ENCODE data around the gene PAFAH1B1. TPM values are rescaled to one million over a fixed set of nuclear protein-coding genes. Genes with fewer than 3 reads are reported as not detected.

PAFAH1B1 gene
- polyA plus RNA-seq, 1 donor: 182 TPM

- DNase-seq: no peak
Observed at GRCh38 chr17:2701161-2701995, 107.9 kb downstream of the PAFAH1B1 start.

GRCh38 chr17:2701996-2702741 is 108.7 kb downstream of the PAFAH1B1 start:
- DNase-seq: no peak

DNA sequence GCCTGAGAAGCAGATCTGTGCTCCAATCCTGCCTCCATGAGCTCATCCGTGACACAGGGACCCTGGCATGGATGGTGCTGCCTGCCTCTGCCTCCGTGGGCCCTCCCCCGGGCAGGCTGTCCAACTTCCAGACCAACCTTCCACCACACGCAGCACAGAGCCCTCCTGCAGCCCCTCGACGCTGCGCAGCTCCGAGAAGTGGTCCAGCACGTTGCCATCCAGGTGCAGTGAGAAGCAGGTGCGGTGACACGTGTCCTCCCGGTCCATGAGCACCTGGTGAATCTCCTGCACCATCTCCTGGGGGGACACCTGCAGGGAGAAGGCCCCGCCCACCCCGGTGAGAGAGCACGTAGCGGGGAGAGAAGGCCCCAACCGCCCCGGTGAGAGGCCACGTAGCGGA is 109.7 kb downstream of the PAFAH1B1 start:
- no peak for DNase-seq

GRCh38 chr17:2703606-2704005 is 110.2 kb downstream of the PAFAH1B1 start:
- DNase-seq: no peak

- DNase-seq: no peak
Observed at GRCh38 chr17:2704031-2704889, 110.8 kb downstream of the PAFAH1B1 start.

DNA sequence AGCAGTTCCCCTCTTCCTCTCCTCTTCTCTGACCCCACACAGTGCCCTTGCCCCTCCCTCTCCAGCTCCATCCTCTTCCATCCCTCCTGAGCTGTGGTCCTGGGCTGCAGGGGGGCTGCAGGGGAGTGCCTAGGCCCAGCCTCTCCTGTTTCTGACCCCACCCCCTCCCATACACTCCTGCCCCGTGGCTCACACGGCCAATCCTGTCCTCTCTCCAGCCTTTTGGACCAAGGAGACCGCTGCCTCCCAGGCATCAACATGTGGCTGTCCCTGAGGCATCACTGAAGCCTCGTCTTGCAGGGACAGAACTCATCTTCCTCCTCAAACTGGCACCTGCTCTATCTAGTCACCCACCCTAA is 111.4 kb downstream of the PAFAH1B1 start:
- no peak for DNase-seq

DNA sequence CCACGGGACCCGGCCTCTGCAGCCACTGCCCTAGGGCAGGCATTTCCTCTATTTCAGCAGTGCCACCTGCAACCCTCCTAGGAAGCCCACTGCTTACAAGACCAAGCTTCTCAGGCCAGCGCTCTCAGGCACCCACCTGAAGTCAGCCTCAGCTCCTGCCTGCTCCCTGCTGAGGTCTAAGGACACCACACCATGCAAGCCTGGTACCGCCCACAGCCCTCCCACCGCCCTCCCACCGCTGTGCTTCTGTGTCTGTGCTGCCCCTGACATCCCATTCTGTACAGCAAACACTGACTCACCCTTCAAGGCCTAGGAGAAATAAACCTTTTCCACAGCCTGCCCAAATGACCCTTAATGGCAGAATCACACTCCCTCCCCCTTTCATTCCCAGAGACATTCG is 111.8 kb downstream of the PAFAH1B1 start:
- no peak for DNase-seq

DNA sequence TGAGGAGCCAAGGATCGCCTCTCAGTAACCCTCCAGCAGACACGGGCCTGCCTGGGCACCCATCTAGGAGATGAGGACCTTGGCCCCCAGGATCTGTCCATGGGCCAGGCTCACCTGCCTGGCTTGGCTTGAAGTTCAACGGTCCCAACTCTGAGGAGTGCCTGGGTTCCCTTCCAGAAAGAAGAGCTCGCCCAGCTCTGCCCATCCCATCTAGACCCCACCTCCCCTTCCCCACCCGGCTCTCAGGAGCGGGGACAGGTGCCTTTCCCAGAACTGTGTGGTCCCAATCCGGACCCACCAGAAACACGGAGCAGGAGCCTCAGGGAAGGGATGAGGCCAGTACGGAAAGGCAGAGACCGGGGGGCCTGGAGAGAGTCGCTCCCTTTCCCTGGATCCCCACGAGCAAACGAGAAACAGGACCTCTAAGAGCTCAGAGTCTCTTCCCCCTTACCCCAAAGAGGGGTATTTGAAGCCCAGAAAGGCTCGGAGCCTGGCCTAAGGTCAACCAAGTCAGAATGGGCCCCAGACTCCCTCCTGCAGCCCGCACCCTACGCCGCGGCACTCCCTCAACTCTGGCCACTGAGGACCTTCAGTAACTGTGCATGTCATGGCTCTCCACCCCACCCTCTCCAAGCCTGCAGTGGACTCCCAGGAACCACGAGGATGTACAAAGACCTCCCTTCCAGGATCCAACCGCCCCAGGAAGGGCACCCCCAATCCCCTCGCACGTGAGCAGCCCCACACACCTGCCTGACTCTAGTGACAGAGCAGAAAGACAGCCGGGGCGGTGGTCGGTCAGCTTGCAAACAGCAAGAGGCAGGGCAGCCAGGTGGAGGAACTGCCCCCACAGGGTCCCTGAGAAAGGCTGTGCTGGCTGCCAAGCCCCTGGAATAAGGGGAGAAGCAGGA is 112.7 kb downstream of the PAFAH1B1 start:
- DNase-seq: no peak

GRCh38 chr17:2706911-2707510 is 113.6 kb downstream of the PAFAH1B1 start:
- DNase-seq: no peak

DNA sequence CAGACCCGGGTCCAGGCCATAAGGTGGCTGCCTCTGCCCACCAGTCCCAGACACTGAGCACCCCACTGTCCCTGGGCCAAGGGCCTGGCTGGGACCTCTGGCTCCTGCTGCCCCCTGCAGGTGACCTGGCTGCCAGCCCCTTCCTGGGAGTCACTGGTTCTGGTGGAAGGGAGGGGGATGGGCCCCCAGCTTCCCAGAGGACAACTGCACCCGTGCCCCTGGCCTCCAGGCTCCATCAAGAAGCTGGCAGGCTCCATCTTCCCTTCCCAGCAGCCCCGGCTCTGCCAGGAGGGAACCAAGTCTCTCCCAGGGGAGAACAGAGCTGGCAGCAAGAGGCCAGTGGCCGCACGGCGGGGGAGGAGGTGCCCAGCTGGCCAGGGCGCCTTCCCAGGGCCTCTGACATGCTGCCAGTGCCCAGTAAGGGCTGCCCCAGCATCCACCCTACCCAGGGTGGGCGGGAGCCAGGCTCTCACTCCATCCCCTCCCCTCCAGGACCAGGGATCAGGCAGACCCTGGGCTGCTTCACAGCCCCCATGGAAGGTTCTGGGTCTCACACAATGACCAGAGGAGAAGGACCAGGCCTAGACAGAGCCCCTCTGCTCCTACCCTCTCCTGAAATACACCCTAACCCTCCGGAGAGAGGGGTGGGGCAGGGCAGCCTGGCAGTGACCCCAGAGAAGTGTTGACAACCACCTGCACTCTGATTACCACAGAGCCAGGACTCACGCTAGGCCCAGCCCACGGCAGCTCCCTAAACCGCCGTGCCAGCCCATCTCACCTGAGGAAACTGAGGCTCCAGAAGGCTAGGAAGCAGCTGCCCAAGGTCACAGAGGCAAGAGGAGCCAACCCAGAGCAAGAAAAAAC is 114.5 kb downstream of the PAFAH1B1 start:
- DNase-seq: no peak

DNA sequence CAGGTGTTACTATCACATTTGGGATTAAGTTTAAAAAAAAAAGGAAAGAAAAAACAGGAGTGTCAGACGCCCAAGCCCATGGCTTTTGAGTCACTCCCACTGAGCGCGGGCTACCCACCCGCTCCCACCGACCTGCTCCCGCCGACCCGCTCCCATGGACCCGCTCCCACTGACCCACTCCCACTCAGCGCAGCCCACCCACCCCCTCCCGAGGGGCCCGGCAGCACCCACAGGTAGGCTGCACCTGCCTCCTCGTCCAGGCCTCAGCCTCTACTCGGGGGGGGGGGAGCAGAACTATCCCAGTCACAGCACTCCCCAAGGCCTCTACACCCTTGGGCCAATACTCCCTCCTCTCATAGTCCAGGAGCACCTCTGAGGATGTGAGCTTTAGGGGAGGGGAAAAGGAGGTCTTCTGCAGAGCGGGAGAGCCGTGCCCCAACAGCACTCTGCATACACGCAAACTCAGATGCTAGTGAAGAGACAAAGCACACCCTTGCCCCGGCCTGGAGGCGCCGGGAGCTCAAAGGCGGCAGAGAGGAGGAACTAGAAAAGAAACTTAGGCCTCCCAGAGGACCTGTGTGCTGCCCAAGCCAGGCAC is 115.2 kb downstream of the PAFAH1B1 start:
- no peak for DNase-seq

DNA sequence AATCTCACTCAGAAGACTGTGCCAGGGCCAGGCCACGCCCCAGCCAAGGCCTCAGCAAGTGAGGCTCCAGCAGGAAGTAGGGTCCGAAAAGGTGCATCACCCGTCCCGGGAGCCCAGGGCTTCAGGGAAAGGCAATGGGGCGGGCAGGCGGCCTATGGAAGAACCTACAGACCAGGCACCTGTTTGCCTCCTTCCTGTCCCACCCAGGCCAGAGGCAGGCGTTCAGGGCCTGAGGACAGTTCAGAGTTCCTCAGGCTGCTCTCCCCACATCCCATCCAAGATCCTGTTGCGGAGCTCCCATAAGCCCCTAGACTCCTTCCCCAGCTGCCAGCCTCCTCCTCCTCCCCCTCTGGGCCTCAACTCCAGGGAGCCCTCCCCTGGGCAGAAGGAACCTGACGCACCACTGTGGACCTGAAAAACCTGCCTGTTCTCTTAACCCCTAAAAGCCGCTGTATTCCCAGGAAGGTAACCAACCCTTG is 115.8 kb downstream of the PAFAH1B1 start:
- DNase-seq: no peak

DNA sequence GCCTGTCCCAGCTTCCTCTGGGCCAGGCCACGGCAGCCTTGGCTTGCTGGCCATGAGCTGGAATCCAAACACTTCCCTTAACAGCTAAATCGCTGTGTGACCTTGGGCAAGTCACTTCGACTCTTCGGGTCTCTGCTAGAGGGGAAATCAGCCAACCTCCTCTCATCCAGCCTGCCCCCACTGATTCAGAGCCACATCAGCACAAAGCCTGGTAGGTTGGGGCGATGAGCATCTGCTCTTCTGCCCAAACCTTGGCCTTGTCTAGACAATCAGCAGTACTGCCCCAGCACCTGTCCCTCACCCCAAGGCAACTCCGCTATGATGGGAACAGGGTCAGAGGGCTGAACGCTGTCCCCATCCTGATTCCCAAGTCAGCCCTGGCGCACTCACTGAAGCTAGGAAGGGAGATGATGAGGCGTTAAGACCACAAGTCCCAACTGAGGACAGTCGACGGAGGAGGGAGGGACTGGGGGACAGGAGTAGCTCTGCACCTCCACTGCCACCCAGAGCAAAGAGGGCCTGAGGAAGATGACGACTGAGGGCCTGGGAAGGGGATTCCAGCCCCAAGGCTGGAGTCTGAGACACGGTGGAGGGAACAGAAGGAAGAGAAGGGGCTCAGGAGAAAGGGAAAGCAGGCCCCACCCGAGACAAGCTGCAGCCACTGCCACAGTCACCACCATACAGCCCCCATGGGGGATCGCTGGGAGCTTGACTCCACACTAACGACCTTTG is 116.8 kb downstream of the PAFAH1B1 start:
- no peak for DNase-seq

- DNase-seq: no peak
Observed at GRCh38 chr17:2710803-2711607, 117.6 kb downstream of the PAFAH1B1 start.

GRCh38 chr17:2711608-2712299 is 118.3 kb downstream of the PAFAH1B1 start, which contains the start of gene CLUH:
Gene CLUH (minus strand): TSS chr17:2711764. CDS start chr17:2711661, 103 bp downstream.
- peak; percentile 95 for DNase-seq

DNA sequence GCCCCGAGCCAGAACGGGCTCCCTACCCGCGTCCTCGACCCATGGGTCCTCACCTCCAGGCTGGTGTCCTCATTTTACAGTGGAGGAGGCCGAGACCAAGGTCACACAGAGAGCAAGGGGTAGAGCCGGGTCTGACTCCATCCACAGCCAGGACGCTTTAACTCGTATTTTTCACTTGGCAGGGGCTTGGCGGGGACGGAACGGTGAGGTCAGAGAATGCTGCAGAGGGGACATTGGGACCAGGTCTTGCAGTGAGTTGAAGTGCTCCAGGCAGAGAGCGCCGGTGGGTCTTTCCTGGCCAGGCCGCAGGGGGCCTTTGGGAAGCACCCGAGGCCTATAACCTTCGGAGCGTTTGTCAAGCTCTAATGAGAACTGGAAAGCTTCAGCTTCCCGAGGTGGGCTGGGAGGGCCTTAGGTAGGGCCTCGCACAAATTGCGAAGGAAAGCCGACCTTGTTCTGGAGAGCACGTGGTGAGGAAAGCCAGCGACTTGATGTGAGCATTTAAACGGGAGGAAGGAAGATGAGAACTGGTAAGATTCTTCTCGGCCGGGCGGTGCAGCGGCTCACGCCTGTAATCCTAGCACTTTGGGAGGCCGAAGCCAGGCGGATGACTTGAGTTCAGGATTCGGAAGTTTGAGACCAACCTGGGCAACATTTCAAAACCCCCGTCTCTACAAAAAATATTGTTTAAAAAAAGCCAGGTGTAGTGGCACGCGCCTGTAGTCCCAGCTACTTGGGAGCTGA is 119.0 kb downstream of the PAFAH1B1 start:
- no peak for DNase-seq

All from left kidney (tissue), 2 donors.